Measurements from ENCODE around the gene PGBD4.

PGBD4 gene

DNA sequence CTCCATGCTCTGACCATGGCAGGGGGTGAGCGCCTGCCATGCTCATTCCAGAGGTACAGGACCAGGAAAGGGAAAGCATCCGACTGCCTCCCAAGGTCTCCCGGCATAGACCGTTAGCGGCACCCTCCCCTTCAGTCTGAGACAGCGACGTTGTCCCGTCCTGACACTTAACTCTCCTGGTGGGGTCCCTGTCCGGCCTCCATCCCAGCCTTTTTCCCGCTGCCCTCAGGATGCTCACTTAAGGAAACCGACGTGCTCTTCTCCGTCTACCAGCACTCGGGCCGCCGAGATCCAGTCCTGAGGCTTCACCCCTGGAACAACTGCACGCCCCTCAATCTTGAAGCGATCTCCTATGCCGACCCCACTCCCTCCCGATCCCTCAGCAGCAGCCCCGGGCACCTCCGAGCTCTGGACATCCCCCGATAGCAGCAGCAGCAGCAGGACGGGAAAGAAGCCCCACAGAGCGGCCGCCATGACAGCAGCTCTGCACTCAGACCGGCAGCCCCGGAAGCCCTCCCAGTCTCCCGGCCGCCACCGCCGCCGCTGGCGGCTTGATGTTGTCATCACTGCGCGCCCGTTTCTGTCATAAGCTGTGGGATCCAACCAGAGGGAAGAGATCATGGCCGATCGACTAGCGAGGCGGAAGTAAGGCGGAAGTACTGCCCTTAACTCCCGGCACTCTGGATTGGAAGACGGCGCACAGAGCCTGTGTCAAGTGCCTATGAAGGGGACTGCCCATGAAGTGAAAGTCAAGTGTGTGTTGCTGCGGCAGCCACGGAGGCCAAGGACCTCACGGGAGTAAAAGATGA lies at the start of gene PGBD4, which contains the start of gene EMC7:
TSS of gene PGBD4 (plus strand) at position 718 of the 809 bp plus-strand sequence. CDS start 449 bp downstream, outside the sequence.
TSS of gene EMC7 (minus strand) at position 497 of the 809 bp plus-strand sequence. CDS start at position 474, 23 bp downstream.
- peak; percentile 93 for DNase-seq

- DNase-seq = no peak
Observed at GRCh38 chr15:34054081-34054707, 47.7 kb upstream of the PGBD4 start.

GRCh38 chr15:34055868-34056595 lies 45.9 kb upstream of the PGBD4 start:
- no peak for DNase-seq

GRCh38 chr15:34056911-34057310 lies 45.0 kb upstream of the PGBD4 start:
- DNase-seq = no peak

DNA sequence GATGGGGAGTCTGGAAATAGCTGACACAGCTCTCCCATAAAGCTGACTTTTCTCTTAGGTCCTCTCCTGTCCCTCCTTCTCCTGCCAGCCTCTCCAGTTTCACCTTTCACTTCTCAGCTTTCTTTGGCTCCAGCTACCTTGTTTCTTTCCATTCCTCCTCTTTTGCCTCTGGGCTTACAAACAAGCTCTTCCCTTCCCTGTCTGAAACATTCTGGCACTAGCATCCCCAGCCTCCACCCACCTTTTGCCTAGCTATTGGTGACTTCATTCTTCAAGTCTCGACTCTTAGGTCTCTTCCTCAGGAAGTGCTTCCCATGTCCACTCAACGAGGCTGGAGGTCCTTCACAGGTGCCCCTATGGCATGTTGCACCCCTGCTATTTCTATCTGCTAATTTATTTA lies 42.4 kb upstream of the PGBD4 start:
- no peak for DNase-seq

DNA sequence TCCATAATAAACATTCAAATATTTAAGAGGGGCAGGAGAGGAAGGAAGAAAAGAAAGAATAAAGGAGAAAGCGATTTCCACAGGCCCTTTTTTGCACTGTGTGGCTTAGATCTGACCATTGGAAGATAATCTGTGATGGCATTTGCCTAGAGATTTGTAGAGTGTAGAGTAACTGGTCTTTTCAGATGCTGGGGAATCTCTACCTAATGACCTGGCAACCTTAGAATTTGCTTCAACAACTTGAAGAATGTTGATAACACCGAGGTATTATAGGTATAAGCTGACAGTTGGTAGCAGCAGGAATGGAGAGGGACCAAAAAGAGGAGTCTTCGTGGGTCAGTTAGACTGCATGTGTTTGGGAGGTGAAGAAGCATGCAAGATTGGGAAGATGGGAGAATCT lies 41.9 kb upstream of the PGBD4 start:
- no peak for DNase-seq

DNA sequence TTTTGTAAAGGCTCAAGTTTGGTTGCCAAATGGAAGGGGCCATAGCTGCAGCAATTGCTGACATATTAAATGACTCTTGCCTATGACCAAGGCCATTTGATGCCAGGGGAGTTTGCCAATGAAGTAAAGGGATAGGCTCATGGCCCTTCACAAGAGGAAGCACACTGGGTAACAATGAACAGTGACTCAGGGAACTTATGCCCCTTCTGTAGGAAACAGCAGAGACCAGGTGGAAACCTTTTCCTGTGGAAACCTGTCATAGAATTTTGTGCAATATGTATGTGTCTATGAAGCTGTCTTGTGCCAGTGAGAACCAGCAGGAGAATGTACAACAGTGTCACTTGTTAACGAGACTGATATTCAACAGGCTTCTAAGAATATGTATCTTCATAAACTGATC lies 37.4 kb upstream of the PGBD4 start:
- DNase-seq = no peak

- DNase-seq = no peak
Observed at GRCh38 chr15:34065261-34065660, 36.6 kb upstream of the PGBD4 start.

DNA sequence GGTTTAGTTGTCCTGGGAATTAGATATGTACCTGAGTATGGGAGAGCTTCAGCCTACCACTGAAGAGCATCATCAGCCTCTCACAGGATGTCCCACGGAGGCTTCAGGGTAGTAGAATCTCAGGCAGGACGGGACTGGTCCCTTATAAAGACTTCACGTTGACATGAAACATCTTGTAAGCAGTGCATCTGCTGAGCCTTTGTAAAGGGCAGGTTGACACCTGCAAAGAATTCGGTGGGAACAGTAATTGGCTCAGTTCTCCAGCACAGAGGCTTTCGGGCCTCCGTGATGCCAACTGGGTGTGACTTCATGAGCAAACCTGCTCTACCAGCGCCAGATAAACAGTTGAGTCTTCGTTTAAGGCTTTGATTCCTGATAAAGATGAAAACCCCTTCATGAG lies 35.9 kb upstream of the PGBD4 start:
- no peak for DNase-seq

DNA sequence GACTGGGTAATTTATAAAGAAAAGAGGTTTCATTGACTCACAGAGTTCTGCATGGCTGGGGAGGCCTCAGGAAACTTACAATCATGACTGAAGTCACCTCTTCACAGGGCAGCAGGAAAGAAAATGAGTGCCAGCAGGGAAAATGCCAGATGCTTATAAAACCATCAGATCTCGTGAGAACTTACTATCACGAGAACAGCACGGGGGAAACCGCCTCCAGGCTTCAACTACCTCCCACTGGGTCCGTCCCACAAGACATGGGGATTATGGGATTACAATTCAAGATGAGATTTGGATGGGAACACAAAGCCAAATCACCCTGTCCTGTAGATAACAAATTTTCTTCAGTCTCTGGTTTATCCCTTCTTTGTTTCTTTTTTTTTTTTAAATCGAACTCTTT lies 31.9 kb upstream of the PGBD4 start:
- no peak for DNase-seq

DNA sequence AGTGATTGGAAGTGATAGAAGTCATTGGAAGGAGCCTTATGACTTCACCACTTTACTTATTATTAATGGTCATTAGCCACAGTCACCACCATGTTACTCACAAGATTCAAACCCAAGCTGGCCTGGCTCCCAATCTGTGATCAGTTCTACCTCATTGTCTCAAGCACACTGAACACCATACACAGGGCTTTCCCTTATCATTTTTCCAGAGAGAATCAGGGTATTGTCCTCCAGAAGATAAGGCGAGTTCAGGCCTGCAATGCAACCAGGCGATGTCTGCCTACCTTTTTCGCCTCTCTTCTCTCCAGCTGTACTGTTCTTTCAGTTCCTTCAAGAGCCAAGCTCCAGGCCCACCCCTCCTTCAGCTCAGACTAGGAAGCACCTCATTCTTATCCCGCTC lies 25.1 kb upstream of the PGBD4 start:
- no peak for DNase-seq

- no peak for DNase-seq
Observed at GRCh38 chr15:34078900-34079299, 23.0 kb upstream of the PGBD4 start.

GRCh38 chr15:34079904-34080303 lies 22.0 kb upstream of the PGBD4 start:
- no peak for DNase-seq

- DNase-seq = no peak
Observed at GRCh38 chr15:34084086-34084485, 17.8 kb upstream of the PGBD4 start.

- DNase-seq = no peak
Observed at GRCh38 chr15:34085746-34086145, 16.1 kb upstream of the PGBD4 start.

DNA sequence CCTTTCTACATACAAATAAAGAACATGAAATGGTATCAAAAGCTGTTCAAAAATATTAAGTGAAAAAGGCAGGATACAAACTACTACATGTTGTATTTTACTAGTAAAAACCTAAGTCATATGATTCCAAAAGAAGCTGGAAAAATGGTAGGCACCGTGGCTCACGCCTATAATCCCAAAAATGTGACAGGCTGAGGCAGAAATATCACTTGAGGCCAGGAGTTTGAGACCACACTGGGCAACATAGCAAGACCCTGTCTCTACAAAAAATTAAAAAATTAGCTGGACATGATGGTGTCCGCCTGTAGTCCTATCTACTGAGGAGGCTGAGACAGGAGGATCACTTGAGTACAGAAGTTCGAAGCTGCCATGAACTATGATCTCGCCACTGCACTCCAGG lies 2.0 kb upstream of the PGBD4 start:
- no peak for DNase-seq

- DNase-seq = no peak
Observed at GRCh38 chr15:34102175-34102925, 467 bp downstream of the PGBD4 start.

GRCh38 chr15:34106423-34106822 lies 4.5 kb downstream of the PGBD4 start:
- DNase-seq = no peak

- DNase-seq = no peak
Observed at GRCh38 chr15:34107315-34107714, 5.4 kb downstream of the PGBD4 start.

DNA sequence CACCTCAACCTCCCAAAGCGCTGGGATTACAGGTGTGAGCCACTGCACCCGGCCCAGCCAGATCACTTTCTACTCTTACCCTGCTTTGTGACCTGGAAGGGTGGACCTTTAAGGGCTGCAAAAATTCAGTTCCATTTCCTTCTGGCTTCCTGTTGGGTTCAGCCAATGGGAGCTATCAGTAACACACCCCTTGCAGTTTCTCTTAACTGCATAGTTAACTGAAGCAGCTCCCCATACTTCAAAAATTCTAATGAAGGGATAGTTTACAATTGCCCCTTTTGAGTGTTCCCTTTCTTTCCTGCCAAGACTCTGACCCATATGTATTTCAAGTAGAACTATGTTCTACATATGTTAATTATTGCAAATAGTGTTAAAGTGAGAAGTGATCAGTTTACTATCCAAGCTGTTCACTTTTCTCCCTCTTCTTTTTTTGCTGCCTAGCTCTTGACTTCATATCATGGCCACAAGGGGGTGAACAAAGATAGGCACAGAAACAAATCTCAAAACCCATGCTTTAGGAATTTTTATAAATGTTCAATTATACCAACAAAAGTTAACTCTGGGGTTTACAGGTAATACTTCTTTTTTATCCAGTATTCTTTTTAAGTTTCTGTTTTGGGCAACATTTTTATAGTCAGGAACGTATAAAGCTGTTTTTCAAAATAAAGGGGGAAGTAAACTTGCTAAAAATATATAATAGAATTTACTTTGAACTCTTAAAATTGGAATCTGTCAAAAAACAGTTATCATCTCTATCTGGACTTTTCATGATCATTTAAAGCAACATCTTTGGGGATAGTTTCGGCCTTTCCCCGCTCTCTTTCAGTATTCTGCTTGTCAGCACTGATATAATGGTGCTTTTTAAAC lies 8.1 kb downstream of the PGBD4 start:
- DNase-seq = peak; percentile 3

DNA sequence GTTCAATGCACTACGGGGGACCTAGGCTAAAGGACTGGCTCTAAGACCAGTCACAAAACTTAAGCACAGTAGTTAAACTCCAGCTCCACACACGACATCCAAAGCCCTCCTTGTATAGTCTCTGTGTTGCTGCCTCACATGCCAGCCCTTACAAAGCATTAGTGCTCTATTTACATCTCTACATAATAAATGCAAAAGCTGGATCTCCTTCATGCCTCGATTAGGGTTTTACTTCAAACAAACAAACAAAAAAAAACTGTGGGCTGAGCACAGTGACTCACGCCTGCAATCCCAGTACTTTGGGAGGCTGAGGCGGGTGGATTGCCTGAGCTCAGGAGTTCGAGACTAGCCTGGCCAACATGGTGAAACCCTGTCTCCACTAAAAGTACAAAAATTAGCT lies 9.6 kb downstream of the PGBD4 start:
- DNase-seq = no peak

GRCh38 chr15:34114215-34114614 lies 12.3 kb downstream of the PGBD4 start:
- no peak for DNase-seq
